Measurements from ENCODE around the gene SBK1.

DNA sequence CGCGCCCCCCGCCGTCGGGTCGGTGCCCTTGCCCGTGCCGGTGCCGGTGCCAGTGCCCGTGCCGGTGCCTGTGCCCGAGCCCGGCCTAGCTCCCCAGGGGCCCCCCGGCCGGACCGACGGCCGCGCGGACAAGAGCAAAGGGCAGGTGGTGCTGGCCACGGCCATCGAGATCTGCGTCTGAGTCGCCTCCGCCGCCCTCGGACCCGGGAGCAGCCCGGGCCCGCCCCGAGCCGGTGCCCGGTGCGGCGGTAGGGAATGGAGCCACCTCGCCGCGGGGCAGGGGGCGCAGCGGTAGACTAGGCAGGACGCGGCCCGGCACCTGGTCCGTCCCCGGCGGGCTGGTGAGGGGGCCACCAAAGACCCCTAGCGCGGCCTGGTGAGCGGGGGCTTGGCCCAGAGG lies 28.4 kb downstream of the SBK1 start:
- TF ChIP-seq EZH2 (optimal IDR thresholded peaks at IDR 0.05; ENCODE audit: low read depth, low read length): no peak
- TF ChIP-seq, protein P1, sequence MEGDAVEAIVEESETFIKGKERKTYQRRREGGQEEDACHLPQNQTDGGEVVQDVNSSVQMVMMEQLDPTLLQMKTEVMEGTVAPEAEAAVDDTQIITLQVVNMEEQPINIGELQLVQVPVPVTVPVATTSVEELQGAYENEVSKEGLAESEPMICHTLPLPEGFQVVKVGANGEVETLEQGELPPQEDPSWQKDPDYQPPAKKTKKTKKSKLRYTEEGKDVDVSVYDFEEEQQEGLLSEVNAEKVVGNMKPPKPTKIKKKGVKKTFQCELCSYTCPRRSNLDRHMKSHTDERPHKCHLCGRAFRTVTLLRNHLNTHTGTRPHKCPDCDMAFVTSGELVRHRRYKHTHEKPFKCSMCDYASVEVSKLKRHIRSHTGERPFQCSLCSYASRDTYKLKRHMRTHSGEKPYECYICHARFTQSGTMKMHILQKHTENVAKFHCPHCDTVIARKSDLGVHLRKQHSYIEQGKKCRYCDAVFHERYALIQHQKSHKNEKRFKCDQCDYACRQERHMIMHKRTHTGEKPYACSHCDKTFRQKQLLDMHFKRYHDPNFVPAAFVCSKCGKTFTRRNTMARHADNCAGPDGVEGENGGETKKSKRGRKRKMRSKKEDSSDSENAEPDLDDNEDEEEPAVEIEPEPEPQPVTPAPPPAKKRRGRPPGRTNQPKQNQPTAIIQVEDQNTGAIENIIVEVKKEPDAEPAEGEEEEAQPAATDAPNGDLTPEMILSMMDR (IDR thresholded peaks at IDR 0.05; ENCODE audit: low read length): no peak
- no peak for TF ChIP-seq EZH2phosphoT487 (IDR thresholded peaks at IDR 0.05; ENCODE audit: low read length)

Data from MM.1S (cell line).